Ecto neural progenitor cell (in vitro differentiated cells): ENCODE results near the gene RNGTT.

Experiments used
- DNase-seq: peaks from one replicate; pipeline ENCODE4 v3.0.0-alpha.2; 2018; ENCODE audit warnings: low spot score

RNGTT gene

DNA sequence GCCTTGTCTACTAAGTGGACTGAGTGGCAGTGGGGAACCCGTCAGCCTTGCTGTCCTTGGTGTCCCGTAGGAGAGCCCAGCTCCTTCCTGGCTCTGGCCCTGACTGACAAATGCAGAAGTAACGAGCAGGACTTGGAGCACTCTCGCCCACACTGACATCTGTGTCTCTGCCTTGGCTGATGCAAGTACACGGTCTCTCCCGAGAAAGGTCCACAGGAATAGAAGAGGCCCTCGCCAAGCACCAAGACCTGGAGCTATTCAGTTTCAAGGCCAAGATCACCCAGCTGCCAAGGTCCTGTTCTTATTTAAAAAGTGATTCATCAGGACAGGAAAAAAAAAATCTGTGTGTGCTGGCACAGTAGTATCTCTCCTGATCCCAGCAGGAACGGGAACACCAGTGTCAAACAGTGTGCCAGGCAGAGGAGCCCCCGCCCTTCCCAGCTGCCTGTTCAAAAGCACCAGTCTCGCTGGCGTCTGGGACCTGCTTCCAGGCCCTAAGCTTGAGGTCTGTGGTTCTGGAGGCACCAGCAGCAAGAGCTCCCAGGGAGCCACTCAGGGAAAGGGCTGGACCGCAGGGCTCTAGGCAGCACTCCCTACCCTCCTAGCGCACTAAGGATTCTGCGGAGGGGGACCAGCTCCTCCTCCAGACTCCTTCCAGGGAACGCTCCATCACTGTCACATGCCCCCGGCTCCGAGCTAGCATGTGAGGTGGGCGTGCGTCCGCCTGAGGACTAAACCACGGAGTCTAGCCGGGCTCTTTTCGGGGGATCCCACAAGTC, 376.9 kb downstream of the RNGTT start:
- no peak for DNase-seq

DNA sequence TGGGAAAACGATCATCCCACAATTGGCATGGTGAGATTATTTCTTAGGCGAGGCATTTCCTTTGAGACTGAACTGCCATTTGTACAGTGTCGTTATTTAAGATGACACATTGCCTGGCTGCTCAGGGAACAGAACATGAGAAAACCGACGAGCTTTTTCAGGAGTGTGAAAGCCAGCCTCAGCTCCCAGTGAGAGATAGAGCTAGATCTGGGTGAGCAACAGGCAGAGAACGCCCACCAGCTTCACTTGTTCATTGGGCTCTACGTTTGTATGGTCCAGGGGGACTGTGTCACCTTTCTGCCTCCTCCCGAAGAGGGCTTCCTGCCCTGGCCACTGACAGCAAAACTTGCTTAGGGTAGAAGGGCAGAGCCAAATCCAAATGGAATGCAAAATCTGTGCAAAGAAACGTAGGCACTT, 378.1 kb downstream of the RNGTT start:
- no peak for DNase-seq

- DNase-seq, result no peak
Observed at GRCh38 chr6:88584581-88585275, 378.7 kb downstream of the RNGTT start.

GRCh38 chr6:88577461-88577860, 386.0 kb downstream of the RNGTT start:
- no peak for DNase-seq

DNA sequence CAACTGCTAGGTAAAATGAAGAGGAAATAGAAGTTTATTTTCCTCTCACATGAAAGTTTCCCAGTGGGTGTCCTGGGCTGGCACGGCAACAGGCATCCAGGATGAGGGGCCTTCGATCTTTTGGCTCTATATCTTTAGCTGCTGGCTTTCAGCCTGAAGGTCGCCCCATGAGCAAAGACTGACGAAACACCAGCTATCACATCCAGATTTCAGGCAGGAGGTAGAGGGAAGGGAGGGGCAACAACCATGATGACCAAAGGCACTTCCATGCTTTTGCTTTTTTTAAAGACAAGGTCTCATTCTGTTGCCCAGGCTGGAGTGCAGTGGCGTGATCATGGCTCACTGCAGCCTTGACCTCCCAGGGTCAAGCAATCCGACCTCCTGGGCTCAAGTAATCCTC, 387.9 kb downstream of the RNGTT start:
- DNase-seq, result no peak

DNA sequence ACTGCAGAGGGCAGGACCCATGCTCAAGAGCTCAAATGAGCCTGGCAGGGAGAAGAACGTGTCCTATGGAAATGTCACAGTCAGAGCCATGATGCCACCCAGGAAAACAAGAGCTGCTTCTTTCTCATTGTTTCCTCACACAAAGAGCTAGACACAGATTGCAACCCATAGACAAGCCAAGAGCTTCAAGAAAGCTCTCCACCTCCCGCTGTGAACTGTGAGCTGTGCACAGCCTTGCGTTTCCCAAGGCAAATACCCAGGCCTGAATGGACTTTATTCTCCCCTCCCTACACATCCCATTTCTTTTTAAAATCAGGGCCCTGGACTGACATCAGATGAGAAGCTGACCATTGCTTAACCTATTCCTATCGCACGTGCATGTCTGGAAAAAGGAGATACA, 388.8 kb downstream of the RNGTT start:
- DNase-seq, result peak; percentile 56

DNA sequence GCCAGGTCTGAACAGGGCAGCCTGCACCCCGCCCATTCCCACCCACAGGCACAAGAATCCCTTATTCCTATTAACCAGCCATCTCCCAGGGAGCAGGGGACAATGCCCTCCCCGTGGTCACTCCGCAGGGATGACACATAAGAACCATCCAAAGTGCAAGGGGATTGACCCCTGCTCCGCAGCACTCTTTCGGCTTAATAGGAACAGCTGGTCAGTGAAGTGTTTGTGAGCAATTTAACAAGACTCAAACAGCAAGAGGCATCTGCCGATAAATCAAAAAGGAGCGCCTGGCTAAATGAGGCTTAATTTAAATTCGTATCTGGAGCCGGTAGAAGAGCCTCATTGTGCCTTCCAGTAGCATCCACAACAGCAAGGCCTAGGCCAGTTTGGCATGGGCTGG, 389.4 kb downstream of the RNGTT start:
- peak; percentile 79 for DNase-seq

- DNase-seq, result no peak
Observed at GRCh38 chr6:88573561-88573960, 389.9 kb downstream of the RNGTT start.

- DNase-seq, result no peak
Observed at GRCh38 chr6:88572449-88573139, 390.8 kb downstream of the RNGTT start.

DNA sequence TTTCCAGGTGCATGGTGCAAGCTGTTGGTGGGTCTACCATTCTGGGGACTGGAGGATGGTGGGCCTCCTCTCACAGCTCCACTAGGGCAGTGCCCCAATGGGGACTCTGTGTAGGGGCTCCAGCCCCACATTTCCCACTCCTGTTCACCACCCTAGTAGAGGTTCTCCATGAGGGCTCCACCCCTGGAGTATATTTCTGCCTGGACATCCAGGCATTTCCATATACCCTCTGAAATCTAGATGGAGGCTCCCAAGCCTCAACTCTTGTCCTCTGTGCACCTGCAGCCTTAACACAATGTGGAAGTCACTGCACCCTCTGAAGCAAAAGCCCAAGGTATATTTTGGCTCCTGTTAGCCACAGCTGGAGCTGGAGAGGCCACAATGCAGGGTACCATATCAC, 393.5 kb downstream of the RNGTT start:
- no peak for DNase-seq

DNA sequence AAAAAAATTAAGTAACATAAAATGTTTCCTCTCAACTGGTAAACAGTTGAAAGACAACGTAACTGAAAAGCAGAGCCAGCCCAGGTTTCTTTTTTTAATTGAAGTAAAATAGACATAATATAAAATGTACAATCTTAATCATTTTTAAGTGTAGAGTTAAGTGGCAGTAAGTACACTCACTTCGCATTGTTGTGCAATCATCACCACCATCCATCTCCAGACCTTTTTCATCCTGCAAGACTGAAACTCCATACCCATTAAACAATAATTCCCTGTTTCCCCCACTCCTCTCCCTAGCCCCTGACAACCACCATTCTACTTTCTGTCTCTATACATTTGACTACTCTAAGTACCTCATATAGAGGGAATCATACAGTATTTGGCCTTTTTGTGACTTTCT, 395.7 kb downstream of the RNGTT start:
- no peak for DNase-seq

- no peak for DNase-seq
Observed at GRCh38 chr6:88566746-88567534, 396.5 kb downstream of the RNGTT start.

GRCh38 chr6:88565836-88566235, 397.6 kb downstream of the RNGTT start:
- DNase-seq, result no peak

GRCh38 chr6:88565409-88565811, 398.0 kb downstream of the RNGTT start:
- no peak for DNase-seq

GRCh38 chr6:88563277-88563625, 400.2 kb downstream of the RNGTT start:
- no peak for DNase-seq

DNA sequence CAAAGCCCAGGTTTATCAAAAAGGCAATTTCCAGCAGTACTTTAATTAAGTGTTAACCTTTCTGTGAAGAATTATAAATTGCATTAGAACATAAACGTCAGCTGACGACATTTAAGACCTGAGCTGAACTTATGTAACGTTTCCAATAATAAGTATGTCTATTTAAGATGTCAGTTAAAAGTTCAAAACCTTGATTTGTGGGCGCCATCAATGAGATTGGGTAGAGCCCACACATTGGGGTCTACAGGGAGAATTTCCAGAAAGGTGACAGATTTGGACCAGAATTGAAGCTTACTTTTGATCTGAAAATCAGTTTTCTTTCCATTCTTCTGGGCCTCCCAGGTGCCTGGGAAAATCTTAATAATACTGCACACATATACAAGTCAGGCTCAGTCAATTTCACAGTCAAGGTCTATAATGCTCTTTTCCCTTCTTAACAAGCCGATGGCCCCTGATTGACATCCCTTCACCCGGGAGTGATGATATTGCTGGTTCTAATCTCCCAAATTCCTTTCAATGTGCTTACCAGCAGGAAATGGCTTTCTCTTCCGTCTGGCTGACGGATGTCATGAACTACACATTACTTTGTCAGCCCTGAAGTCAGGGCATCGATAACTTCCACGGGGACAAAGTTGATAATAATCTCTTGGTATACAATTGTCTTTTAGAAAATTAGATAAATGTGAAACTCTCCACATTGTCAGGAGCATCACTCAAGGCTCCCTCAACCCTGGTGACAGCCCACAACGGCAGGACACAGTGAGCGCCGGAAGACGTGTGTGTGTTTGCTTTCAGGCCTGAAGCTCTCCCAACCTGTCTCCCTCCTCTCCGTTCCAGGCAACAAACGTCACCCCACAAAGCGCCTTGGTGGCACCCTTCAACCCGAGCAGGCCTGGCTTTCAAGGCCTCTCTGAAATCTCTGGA, 400.8 kb downstream of the RNGTT start:
- DNase-seq, result no peak

DNA sequence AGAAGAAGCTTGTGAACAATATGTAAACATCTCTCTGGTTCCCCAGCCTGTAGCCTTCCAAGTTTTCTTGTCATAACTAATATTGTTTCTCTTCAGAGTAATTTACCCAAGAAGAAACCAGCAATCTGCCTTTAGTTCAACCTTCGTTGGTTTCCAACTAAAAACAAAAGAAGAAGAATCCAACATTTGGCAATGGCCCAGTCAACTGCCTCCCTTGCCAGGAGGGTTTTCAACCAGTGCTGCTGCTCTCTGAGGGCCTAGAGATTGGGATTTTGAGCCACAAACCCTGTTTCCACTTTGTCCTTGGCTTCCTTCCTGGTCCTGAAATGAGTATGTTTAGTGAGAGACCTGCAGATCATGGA, 401.5 kb downstream of the RNGTT start:
- DNase-seq, result no peak

DNA sequence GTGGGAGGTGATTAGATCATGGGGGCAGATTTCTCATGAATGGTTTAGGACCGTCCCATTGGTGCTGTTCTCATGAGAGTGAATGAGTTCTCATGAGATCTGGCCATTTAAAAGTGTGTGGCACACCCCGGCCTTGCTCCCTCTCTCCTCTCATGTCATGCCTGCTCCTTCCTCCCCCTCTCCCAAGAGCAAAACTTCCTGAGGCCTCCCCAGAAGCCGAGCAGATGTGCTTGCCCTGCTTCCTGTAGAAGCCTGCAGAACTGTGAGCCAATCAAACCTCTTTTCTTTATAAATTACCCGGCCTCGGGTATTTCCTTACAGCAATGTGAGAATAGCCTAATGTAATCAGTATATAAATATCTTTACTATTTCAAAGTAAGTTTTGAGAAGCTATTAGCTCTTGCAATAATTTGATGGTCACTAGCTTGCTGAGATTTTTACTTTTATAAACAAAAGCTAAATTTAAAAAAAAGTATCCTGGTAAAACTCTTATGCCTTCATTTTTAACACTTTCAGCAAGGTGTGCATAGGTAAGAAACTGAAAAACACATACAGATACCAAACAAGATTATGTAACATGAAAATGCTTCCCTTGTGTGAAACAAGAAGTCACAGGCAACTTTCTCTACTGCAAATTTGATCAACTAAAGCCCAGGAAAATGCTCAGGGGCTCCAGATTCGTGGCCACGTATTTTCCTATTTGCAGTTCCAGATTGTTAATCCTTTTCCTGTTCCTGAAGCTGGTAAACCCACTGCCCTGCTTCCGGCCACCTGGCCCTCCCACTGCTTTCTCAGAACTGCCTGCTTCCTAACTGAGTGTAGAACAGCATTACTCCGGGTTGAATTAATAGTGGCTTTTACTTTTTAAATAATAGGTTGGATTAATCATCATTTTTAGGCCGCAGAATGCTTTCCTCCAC, 402.1 kb downstream of the RNGTT start:
- no peak for DNase-seq
